ENCODE results near the gene GCN1. TPM values are rescaled to one million over a fixed set of nuclear protein-coding genes. Genes with fewer than 3 reads are reported as not detected.

The GCN1 gene
- total RNA-seq, 1 donor from 2014 or later: 165 TPM

GRCh38 chr12:120079411-120080400, 114.8 kb downstream of the GCN1 start:
- Mint-ChIP-seq H3K36me3 (ENCODE audit: low read depth) (peaks cover 81% of the 10 kb centered on the region), H3K4me3 (ENCODE audit: low read depth) (no peak overlapping the region), H3K27me3 (ENCODE audit: low read depth) (no peaks in the 10 kb centered on the region), H3K9me3 (no peaks in the 10 kb centered on the region), H3K4me1 (ENCODE audit: low read depth) (peaks cover 20% of the 10 kb centered on the region), H3K27ac (peak overlapping the region; percentile 46)
- intact Hi-C loops (cut with micrococcal nuclease): no loop called here
- no peak for DNase-seq (ENCODE audit: low spot score)

GRCh38 chr12:120078868-120079267, 115.6 kb downstream of the GCN1 start:
- Mint-ChIP-seq H3K9me3 (no peaks in the 10 kb centered on the region), H3K27ac (peak overlapping the region; percentile 46), H3K36me3 (ENCODE audit: low read depth) (peaks cover 81% of the 10 kb centered on the region), H3K27me3 (ENCODE audit: low read depth) (no peaks in the 10 kb centered on the region), H3K4me3 (ENCODE audit: low read depth) (no peak overlapping the region), H3K4me1 (ENCODE audit: low read depth) (peaks cover 20% of the 10 kb centered on the region)
- intact Hi-C loops (cut with micrococcal nuclease): no loop called here
- no peak for DNase-seq (ENCODE audit: low spot score)

- no peak overlapping the region for H3K4me3 Mint-ChIP-seq (ENCODE audit: low read depth)
- intact Hi-C loops (cut with micrococcal nuclease): no loop called here
- peaks cover 86% of the 10 kb centered on the region for H3K36me3 Mint-ChIP-seq (ENCODE audit: low read depth)
- H3K27me3 Mint-ChIP-seq (ENCODE audit: low read depth): no peaks in the 10 kb centered on the region
- no peak overlapping the region for H3K27ac Mint-ChIP-seq
- peaks cover 22% of the 10 kb centered on the region for H3K4me1 Mint-ChIP-seq (ENCODE audit: low read depth)
- no peaks in the 10 kb centered on the region for H3K9me3 Mint-ChIP-seq
- DNase-seq (ENCODE audit: low spot score): no peak
Measured at GRCh38 chr12:120077260-120077659, 117.3 kb downstream of the GCN1 start.

Other genes with a start within 250 kb of the GCN1 start
- gene BICDL1, start 205.5 kb downstream of the GCN1 start, total RNA-seq: 127 and 130 TPM in 2 replicates
- gene RAB35, start 78.0 kb downstream of the GCN1 start, total RNA-seq: 86.5 and 87.0 TPM in 2 replicates
- gene RPLP0, start 6.4 kb upstream of the GCN1 start, total RNA-seq: 2,950 and 3,019 TPM in 2 replicates
- 44.4 and 45.4 TPM in 2 replicates for gene PXN, start 71.0 kb upstream of the GCN1 start, total RNA-seq
- gene RNU4-2, start 97.2 kb upstream of the GCN1 start, total RNA-seq: 5,714 and 6,075 TPM in 2 replicates
- 2,603 and 2,662 TPM in 2 replicates for gene RNU4-1, start 98.5 kb upstream of the GCN1 start, total RNA-seq
- 2.0 and 2.2 TPM in 2 replicates for gene SIRT4, start 107.6 kb upstream of the GCN1 start, total RNA-seq
- not detected in 2 replicates for gene PLA2G1B, start 133.1 kb upstream of the GCN1 start, total RNA-seq
- 1.4 and 3.5 TPM in 2 replicates for gene MSI1, start 174.4 kb upstream of the GCN1 start, total RNA-seq
- 328 and 333 TPM in 2 replicates for gene COX6A1, start 243.4 kb upstream of the GCN1 start, total RNA-seq